C4-2B (cell line): ENCODE data around the gene GP2.

ENCODE experiments used
- ZFX ChIP-seq: fragments of 450-650 bp; IDR thresholded peaks from 2 replicates; pipeline ENCODE4 v1.6.1; 2017
- TF ChIP-seq, protein P1 (sequence below): fragments of 450-650 bp; conservative IDR thresholded peaks from 2 replicates; pipeline ENCODE4 v1.5.1; 2017; ENCODE audit warnings: mild to moderate bottlenecking

DNA sequence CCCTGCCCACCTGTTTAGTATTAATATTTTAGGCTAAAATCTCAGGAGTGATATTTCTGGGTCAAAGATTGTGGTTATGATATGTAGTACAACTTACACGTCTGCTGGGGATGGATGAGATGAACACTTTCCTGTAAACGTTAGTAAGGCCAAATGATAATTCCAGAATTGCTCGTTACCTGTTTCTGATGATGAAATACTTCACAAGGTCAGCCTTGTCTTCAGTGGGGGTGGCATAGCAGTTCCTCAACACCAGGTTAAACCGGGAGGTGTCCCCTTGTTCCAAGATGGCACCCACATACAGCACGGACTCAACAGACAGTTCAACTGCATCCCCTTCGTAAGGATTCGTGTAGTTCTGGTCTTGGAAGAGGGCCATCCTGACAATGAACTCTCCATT is 9.3 kb downstream of the GP2 start:
- TF ChIP-seq, protein P1, sequence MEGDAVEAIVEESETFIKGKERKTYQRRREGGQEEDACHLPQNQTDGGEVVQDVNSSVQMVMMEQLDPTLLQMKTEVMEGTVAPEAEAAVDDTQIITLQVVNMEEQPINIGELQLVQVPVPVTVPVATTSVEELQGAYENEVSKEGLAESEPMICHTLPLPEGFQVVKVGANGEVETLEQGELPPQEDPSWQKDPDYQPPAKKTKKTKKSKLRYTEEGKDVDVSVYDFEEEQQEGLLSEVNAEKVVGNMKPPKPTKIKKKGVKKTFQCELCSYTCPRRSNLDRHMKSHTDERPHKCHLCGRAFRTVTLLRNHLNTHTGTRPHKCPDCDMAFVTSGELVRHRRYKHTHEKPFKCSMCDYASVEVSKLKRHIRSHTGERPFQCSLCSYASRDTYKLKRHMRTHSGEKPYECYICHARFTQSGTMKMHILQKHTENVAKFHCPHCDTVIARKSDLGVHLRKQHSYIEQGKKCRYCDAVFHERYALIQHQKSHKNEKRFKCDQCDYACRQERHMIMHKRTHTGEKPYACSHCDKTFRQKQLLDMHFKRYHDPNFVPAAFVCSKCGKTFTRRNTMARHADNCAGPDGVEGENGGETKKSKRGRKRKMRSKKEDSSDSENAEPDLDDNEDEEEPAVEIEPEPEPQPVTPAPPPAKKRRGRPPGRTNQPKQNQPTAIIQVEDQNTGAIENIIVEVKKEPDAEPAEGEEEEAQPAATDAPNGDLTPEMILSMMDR: no peak
- no peak for TF ChIP-seq ZFX
